Mesenchymal stem cell (in vitro differentiated cells and primary cell): ENCODE data around the gene RAF1.

Source experiments
- DNase-seq: peaks from one replicate; pipeline ENCODE4 v3.0.0-alpha.2; 2013
- H2AFZ ChIP-seq: one replicate; pipeline ENCODE4 v1.6.1; 2013; ENCODE audit warnings: low read depth, mild to moderate bottlenecking, control low read depth, inconsistent platforms, low read length, moderate library complexity
- H2AK5ac ChIP-seq: 2 replicates; pipeline ENCODE4 v1.6.1; 2013; ENCODE audit warnings: low read length, moderate library complexity, mild to moderate bottlenecking, inconsistent platforms; ENCODE audit not compliant: severe bottlenecking
- H2BK120ac ChIP-seq: one replicate; pipeline ENCODE4 v1.6.1; 2013; ENCODE audit warnings: low read depth, mild to moderate bottlenecking, inconsistent platforms, low read length, moderate library complexity
- H2BK12ac ChIP-seq, 2 experiments: one replicate each; pipeline ENCODE4 v1.6.1; 2013; ENCODE audit warnings: inconsistent platforms in 2 of 2, low read length in 2 of 2, mild to moderate bottlenecking in 2 of 2, moderate library complexity in 2 of 2, control low read depth in 1 of 2
- H2BK15ac ChIP-seq: one replicate; pipeline ENCODE4 v1.6.1; 2013; ENCODE audit warnings: mild to moderate bottlenecking, low read depth, inconsistent platforms; ENCODE audit not compliant: poor library complexity, severe bottlenecking
- H2BK5ac ChIP-seq: 2 replicates; pipeline ENCODE4 v1.6.1; 2013; ENCODE audit warnings: low read depth, mild to moderate bottlenecking, low read length, control low read depth, inconsistent platforms; ENCODE audit not compliant: poor library complexity, severe bottlenecking
- H3K14ac ChIP-seq, 2 experiments: one replicate each; pipeline ENCODE4 v1.6.1; 2013; ENCODE audit warnings: inconsistent platforms in 2 of 2, low read length in 2 of 2, control low read depth in 1 of 2, mild to moderate bottlenecking in 1 of 2, moderate library complexity in 1 of 2
- H3K18ac ChIP-seq, 2 experiments: one replicate each; pipeline ENCODE4 v1.6.1; 2013; ENCODE audit warnings: inconsistent platforms in 2 of 2, low read length in 2 of 2, control low read depth in 1 of 2, low read depth in 1 of 2, mild to moderate bottlenecking in 1 of 2
- H3K23ac ChIP-seq, 2 experiments: one replicate each; pipeline ENCODE4 v1.6.1; 2013; ENCODE audit warnings: inconsistent platforms in 2 of 2, low read length in 2 of 2, mild to moderate bottlenecking in 2 of 2, moderate library complexity in 2 of 2, control low read depth in 1 of 2
- H3K27ac ChIP-seq: 2 replicates; pipeline ENCODE4 v1.5.1; 2013; ENCODE audit warnings: mild to moderate bottlenecking, moderate library complexity, low read length, control low read depth, inconsistent platforms; ENCODE audit not compliant: poor library complexity, severe bottlenecking
- H3K27me3 ChIP-seq, 2 experiments: 2 replicates each; pipeline versions ENCODE4 v1.6.1 to v1.7.0; 2013; ENCODE audit warnings: low read length in 2 of 2, mild to moderate bottlenecking in 2 of 2, moderate library complexity in 2 of 2, control low read depth in 1 of 2, inconsistent platforms in 1 of 2; ENCODE audit not compliant: control insufficient read depth in 1 of 2, insufficient read depth in 1 of 2
- H3K36me3 ChIP-seq, 2 experiments: 2 replicates each; pipeline versions ENCODE4 v1.6.1 to v1.7.0; 2013; ENCODE audit warnings: low read length in 2 of 2, control low read depth in 1 of 2, inconsistent platforms in 1 of 2, low read depth in 1 of 2, mild to moderate bottlenecking in 1 of 2; ENCODE audit not compliant: insufficient read depth in 2 of 2, control insufficient read depth in 1 of 2
- H3K4ac ChIP-seq, 2 experiments: one replicate each; pipeline ENCODE4 v1.6.1; 2013; ENCODE audit warnings: inconsistent platforms in 2 of 2, low read length in 2 of 2, mild to moderate bottlenecking in 2 of 2, moderate library complexity in 2 of 2, control low read depth in 1 of 2, low read depth in 1 of 2
- H3K4me1 ChIP-seq: 2 replicates; pipeline ENCODE4 v1.6.1; 2013; ENCODE audit warnings: low read depth, low read length, control low read depth; ENCODE audit not compliant: control insufficient read depth, insufficient read depth
- H3K4me2 ChIP-seq: 2 replicates; pipeline ENCODE4 v1.6.1; 2013; ENCODE audit warnings: low read length, mild to moderate bottlenecking, inconsistent platforms; ENCODE audit not compliant: poor library complexity, severe bottlenecking
- H3K4me3 ChIP-seq, 2 experiments: 2 replicates each; pipeline versions ENCODE4 v1.5.1 to v1.7.0; 2013; ENCODE audit warnings: low read length in 2 of 2, mild to moderate bottlenecking in 2 of 2, control low read depth in 1 of 2, low read depth in 1 of 2; ENCODE audit not compliant: insufficient read depth in 1 of 2
- H3K79me1 ChIP-seq: replicated peaks from 2 replicates; pipeline ENCODE4 v1.6.1; 2013; ENCODE audit warnings: mild to moderate bottlenecking, control low read depth, low read length, inconsistent platforms; ENCODE audit not compliant: poor library complexity, severe bottlenecking
- H3K9ac ChIP-seq: 2 replicates; pipeline ENCODE4 v1.7.0; 2013; ENCODE audit warnings: mild to moderate bottlenecking, low read length, moderate library complexity
- H3K9me3 ChIP-seq: 2 replicates; pipeline ENCODE4 v1.7.0; 2013; ENCODE audit warnings: mild to moderate bottlenecking, low read length; ENCODE audit not compliant: control insufficient read depth
- H4K8ac ChIP-seq: one replicate; pipeline ENCODE4 v1.6.1; 2013; ENCODE audit warnings: inconsistent platforms, mild to moderate bottlenecking, low read length, moderate library complexity
- H4K91ac ChIP-seq: one replicate; pipeline ENCODE4 v1.6.1; 2013; ENCODE audit warnings: mild to moderate bottlenecking, low read length, inconsistent platforms
- WGBS: methylation state at CpG from one replicate; pipeline ENCODE4 v1.1.7; 2013; ENCODE audit warnings: mixed read lengths; 5-methylcytosine and 5-hydroxymethylcytosine counted together

The RAF1 gene

GRCh38 chr3:12584083-12584482 is 79.8 kb downstream of the RAF1 start:
- Histone ChIP-seq H4K8ac (peak overlapping the region; percentile 62), H3K4me2 (no peak overlapping the region), H3K23ac (no peak overlapping the region), H2BK5ac (no peak overlapping the region), H2BK15ac (no peak overlapping the region), H3K9me3 (no peaks in the 10 kb centered on the region), H4K91ac (no peak overlapping the region), H3K79me1 (peaks cover 44% of the 10 kb centered on the region), H3K4me3 (no peak overlapping the region), H3K27ac (no peak overlapping the region), H3K27me3 (no peaks in the 10 kb centered on the region), H3K9ac (no peak overlapping the region), H2AFZ (no peak overlapping the region), H3K18ac (no peak overlapping the region), H2BK120ac (no peak overlapping the region), H3K4me1 (peaks cover 4% of the 10 kb centered on the region), H3K36me3 (peaks cover 62 to 91% of the 10 kb centered on the region in 2 experiments), H3K4ac (no peak overlapping the region), H2BK12ac (no peak overlapping the region), H2AK5ac (no peak overlapping the region), H3K14ac (no peak overlapping the region)
- no peak for DNase-seq
- 100% methylated on average over 2 of the region's 2 CpGs for WGBS

- Histone ChIP-seq H3K36me3 (peaks cover 59 to 91% of the 10 kb centered on the region in 2 experiments), H3K4me1 (peaks cover 2% of the 10 kb centered on the region), H3K27ac (no peak overlapping the region), H3K9me3 (no peaks in the 10 kb centered on the region), H4K8ac (no peak overlapping the region), H2AK5ac (no peak overlapping the region), H3K27me3 (no peaks in the 10 kb centered on the region), H2AFZ (no peak overlapping the region), H2BK15ac (no peak overlapping the region), H2BK120ac (no peak overlapping the region), H3K4me3 (no peak overlapping the region), H3K18ac (no peak overlapping the region), H2BK12ac (no peak overlapping the region), H2BK5ac (no peak overlapping the region), H4K91ac (no peak overlapping the region), H3K9ac (no peak overlapping the region), H3K79me1 (peaks cover 48% of the 10 kb centered on the region), H3K23ac (no peak overlapping the region), H3K4ac (no peak overlapping the region), H3K4me2 (no peak overlapping the region), H3K14ac (no peak overlapping the region)
- DNase-seq = no peak
Measured at GRCh38 chr3:12583280-12583679, 80.6 kb downstream of the RAF1 start.

- H2BK120ac ChIP-seq = no peak overlapping the region
- no peak overlapping the region for H2BK5ac ChIP-seq
- no peaks in the 10 kb centered on the region for H3K27me3 ChIP-seq
- H3K9me3 ChIP-seq = no peaks in the 10 kb centered on the region
- H2AFZ ChIP-seq = no peak overlapping the region
- no peak overlapping the region for H2BK12ac ChIP-seq
- H3K4ac ChIP-seq = no peak overlapping the region
- 94% methylated on average over 4 of the region's 4 CpGs for WGBS
- no peak overlapping the region for H3K9ac ChIP-seq
- DNase-seq = no peak
- H3K79me1 ChIP-seq = peaks cover 51% of the 10 kb centered on the region
- H4K91ac ChIP-seq = no peak overlapping the region
- H3K23ac ChIP-seq = no peak overlapping the region
- H3K4me3 ChIP-seq = no peak overlapping the region
- no peak overlapping the region for H4K8ac ChIP-seq
- H3K36me3 ChIP-seq = peaks cover 59 to 90% of the 10 kb centered on the region in 2 experiments
- no peak overlapping the region for H3K18ac ChIP-seq
- peaks cover 2% of the 10 kb centered on the region for H3K4me1 ChIP-seq
- H3K4me2 ChIP-seq = no peak overlapping the region
- no peak overlapping the region for H2AK5ac ChIP-seq
- no peak overlapping the region for H3K14ac ChIP-seq
- H3K27ac ChIP-seq = no peak overlapping the region
- no peak overlapping the region for H2BK15ac ChIP-seq
Measured at GRCh38 chr3:12582730-12583129, 81.2 kb downstream of the RAF1 start.

- H3K4me3 ChIP-seq = no peak overlapping the region
- H3K36me3 ChIP-seq = peaks cover 61 to 85% of the 10 kb centered on the region in 2 experiments
- H3K79me1 ChIP-seq = peaks cover 46% of the 10 kb centered on the region
- no peak overlapping the region for H3K18ac ChIP-seq
- no peak overlapping the region for H2BK120ac ChIP-seq
- no peak overlapping the region for H4K8ac ChIP-seq
- H3K9me3 ChIP-seq = no peaks in the 10 kb centered on the region
- no peak overlapping the region for H2BK5ac ChIP-seq
- no peaks in the 10 kb centered on the region for H3K27me3 ChIP-seq
- peaks cover 4% of the 10 kb centered on the region for H3K4me1 ChIP-seq
- DNase-seq = peak; percentile 68
- H3K27ac ChIP-seq = no peak overlapping the region
- H3K14ac ChIP-seq = no peak overlapping the region
- H4K91ac ChIP-seq = no peak overlapping the region
- H2AK5ac ChIP-seq = no peak overlapping the region
- H2BK12ac ChIP-seq = no peak overlapping the region
- H3K4ac ChIP-seq = no peak overlapping the region
- H3K23ac ChIP-seq = no peak overlapping the region
- no peak overlapping the region for H2BK15ac ChIP-seq
- 33% methylated on average over 3 of the region's 3 CpGs for WGBS
- H3K9ac ChIP-seq = no peak overlapping the region
- H2AFZ ChIP-seq = no peak overlapping the region
- H3K4me2 ChIP-seq = no peak overlapping the region
Measured at GRCh38 chr3:12579905-12580304, 84.0 kb downstream of the RAF1 start.
